SK-N-SH (cell line): ENCODE measurements around the gene FRMD4B. TPM values are rescaled to one million over a fixed set of nuclear protein-coding genes. Genes with fewer than 3 reads are reported as not detected.

Experiments
- CTCF ChIA-PET: fragments of 300-600, 350-600 bp; formaldehyde crosslinking; extraction: SDS; loops from one replicate; lab custom pipeline; 2021; lab: Yijun Ruan, JAX
- POLR2A ChIA-PET: fragments of 350-600 bp; sonication (Branson Sonifier 250); formaldehyde crosslinking; extraction: SDS; loops from one replicate; lab custom pipeline; 2020; ENCODE audit warnings: antibody characterized with exemption, inconsistent platforms; lab: Yijun Ruan, JAX
- DNase-seq: peaks from one replicate; pipeline ENCODE4 v3.0.0; 2012
- H2AFZ ChIP-seq: fragments of 200-600 bp; sonication (generic); 2 replicates; pipeline ENCODE4 v1.8.1; 2016; ENCODE audit warnings: antibody characterized with exemption, mild to moderate bottlenecking, low read depth
- H3F3A ChIP-seq: fragments of 200-600 bp; sonication (generic); replicated peaks from 2 replicates; pipeline ENCODE3; 2016; ENCODE audit warnings: antibody characterized with exemption, mild to moderate bottlenecking; ENCODE audit not compliant: insufficient read depth
- H3K27ac ChIP-seq, 2 experiments: fragments of 200-500 bp in 1 of 2; fragments of 200-600 bp in 1 of 2; sonication (Bioruptor generic) in 1 of 2; sonication (generic), shearing (Covaris generic) in 1 of 2; 2 replicates each; pipeline versions ENCODE4 v1.5.1 to v1.6.1; 2014 to 2016; ENCODE audit warnings: low read depth in 2 of 2, inconsistent platforms in 1 of 2, low read length in 1 of 2, mild to moderate bottlenecking in 1 of 2, mixed read lengths in 1 of 2
- H3K27me3 ChIP-seq: fragments of 200-600 bp; sonication (generic), shearing (Covaris generic); 2 replicates; pipeline ENCODE4 v1.6.1; 2016; ENCODE audit warnings: mixed run types; ENCODE audit not compliant: insufficient read depth
- H3K36me3 ChIP-seq, 2 experiments: fragments of 200-500 bp in 1 of 2; fragments of 200-600 bp in 1 of 2; sonication (Bioruptor generic) in 1 of 2; sonication (generic) in 1 of 2; replicated peaks in 1 of 2; 2 replicates each; pipeline versions ENCODE3 to v1.5.1; 2014 to 2016; ENCODE audit warnings: low read length in 1 of 2, mild to moderate bottlenecking in 1 of 2; ENCODE audit not compliant: insufficient read depth in 2 of 2, control insufficient read depth in 1 of 2
- H3K4me1 ChIP-seq, 2 experiments: fragments of 200-500 bp in 1 of 2; fragments of 200-600 bp in 1 of 2; sonication (Bioruptor generic) in 1 of 2; sonication (generic), shearing (Covaris generic) in 1 of 2; 2 replicates each; pipeline versions ENCODE4 v1.5.1 to v1.6.1; 2014 to 2016; ENCODE audit warnings: low read depth in 1 of 2, low read length in 1 of 2, mixed run types in 1 of 2; ENCODE audit not compliant: insufficient read depth in 2 of 2, control insufficient read depth in 1 of 2
- H3K4me2 ChIP-seq: fragments of 200-600 bp; sonication (generic), shearing (Covaris generic); 2 replicates; pipeline ENCODE4 v1.6.1; 2017; ENCODE audit warnings: mixed run types
- H3K4me3 ChIP-seq, 2 experiments: fragments of 200-500 bp in 1 of 2; fragments of 200-600 bp in 1 of 2; sonication (Bioruptor generic) in 1 of 2; sonication (generic), shearing (Covaris generic) in 1 of 2; 2 replicates each; pipeline versions ENCODE4 v1.5.1 to v1.8.1; 2014 to 2016; ENCODE audit warnings: low read depth in 2 of 2, inconsistent platforms in 1 of 2, low read length in 1 of 2, mild to moderate bottlenecking in 1 of 2, mixed read lengths in 1 of 2, moderate library complexity in 1 of 2
- H3K79me2 ChIP-seq: fragments of 200-600 bp; sonication (generic); 2 replicates; pipeline ENCODE4 v1.8.1; 2017; ENCODE audit warnings: mild to moderate bottlenecking; ENCODE audit not compliant: insufficient read depth
- H3K9ac ChIP-seq: fragments of 200-600 bp; sonication (generic); 2 replicates; pipeline ENCODE4 v1.6.1; 2017; ENCODE audit warnings: mixed run types
- H3K9me2 ChIP-seq: fragments of 200-600 bp; sonication (generic); 2 replicates; pipeline ENCODE4 v1.6.1; 2017; ENCODE audit warnings: mixed run types
- H3K9me3 ChIP-seq: fragments of 200-600 bp; sonication (generic); 2 replicates; pipeline ENCODE4 v1.6.1; 2017; ENCODE audit warnings: mixed run types, mild to moderate bottlenecking, moderate library complexity
- H4K20me1 ChIP-seq: fragments of 200-600 bp; sonication (generic); 2 replicates; pipeline ENCODE4 v1.6.1; 2017; ENCODE audit warnings: mild to moderate bottlenecking, mixed run types; ENCODE audit not compliant: insufficient read depth
- EZH2phosphoT487 ChIP-seq: fragments of 200-600 bp; sonication (generic); IDR thresholded peaks from 2 replicates; pipeline ENCODE4 v1.6.1; 2017; ENCODE audit warnings: low read depth, mixed run types, mild to moderate bottlenecking, antibody characterized with exemption, moderate library complexity, borderline replicate concordance
- JUND ChIP-seq: IDR thresholded peaks from 2 replicates; pipeline ENCODE4 v1.4.0; 2012
- MEF2A ChIP-seq: IDR thresholded peaks from 2 replicates; pipeline ENCODE4 v1.4.0; 2012; ENCODE audit warnings: low read depth, borderline replicate concordance
- MXI1 ChIP-seq: IDR thresholded peaks from 2 replicates; pipeline ENCODE4 v1.6.1; 2012; ENCODE audit warnings: mild to moderate bottlenecking, low read depth, low read length, improper control_type of control experiment
- NFIC ChIP-seq: IDR thresholded peaks from 2 replicates; pipeline ENCODE4 v1.4.0; 2012; ENCODE audit warnings: borderline replicate concordance
- SIN3A ChIP-seq: IDR thresholded peaks from 2 replicates; pipeline ENCODE4 v1.6.1; 2012; ENCODE audit warnings: low read depth, mild to moderate bottlenecking, low read length, moderate library complexity, borderline replicate concordance
- TAF1 ChIP-seq: IDR thresholded peaks from 2 replicates; pipeline ENCODE4 v1.6.1; 2012; ENCODE audit warnings: low read depth, mild to moderate bottlenecking, low read length, moderate library complexity, borderline replicate concordance
- TEAD4 ChIP-seq: IDR thresholded peaks from 2 replicates; pipeline ENCODE4 v1.4.0; 2012; ENCODE audit warnings: mild to moderate bottlenecking, borderline replicate concordance; ENCODE audit not compliant: insufficient read depth
- WGBS: methylation state at CpG from one replicate; pipeline ENCODE4 v1.1.6; 2017; ENCODE audit warnings: low lambda C conversion rate; 5-methylcytosine and 5-hydroxymethylcytosine counted together
- polyA plus RNA-seq, 3 experiments: library from polyadenylated mRNA; depleted of rRNA; stranded (reverse); fragments of >200 nt; gene quantifications; 2 replicates each; pipeline ENCODE4 v1.2.3, GENCODE V29; 2012
- TF ChIP-seq, protein P1 (sequence below): IDR thresholded peaks from 2 replicates; pipeline ENCODE4 v1.4.0; 2012; ENCODE audit warnings: low read depth
- TF ChIP-seq, protein P2 (sequence below): fragments of 150-350 bp; IDR thresholded peaks from 2 replicates; pipeline ENCODE4 v1.6.1; 2017; ENCODE audit warnings: antibody characterized with exemption, low read length, low read depth, borderline replicate concordance
- TF ChIP-seq, protein P3 (sequence below): fragments of 150-350 bp; IDR thresholded peaks from 2 replicates; pipeline ENCODE4 v1.6.1; 2016; ENCODE audit warnings: mild to moderate bottlenecking, low read depth, low read length
- TF ChIP-seq, protein P4 (sequence below): IDR thresholded peaks from 2 replicates; pipeline ENCODE4 v1.4.0; 2012; ENCODE audit warnings: low read depth, borderline replicate concordance

The FRMD4B gene
- polyA plus RNA-seq, 1 of the 3 experiments (the other 2 are of a cell fraction) = 0.53 TPM

DNA sequence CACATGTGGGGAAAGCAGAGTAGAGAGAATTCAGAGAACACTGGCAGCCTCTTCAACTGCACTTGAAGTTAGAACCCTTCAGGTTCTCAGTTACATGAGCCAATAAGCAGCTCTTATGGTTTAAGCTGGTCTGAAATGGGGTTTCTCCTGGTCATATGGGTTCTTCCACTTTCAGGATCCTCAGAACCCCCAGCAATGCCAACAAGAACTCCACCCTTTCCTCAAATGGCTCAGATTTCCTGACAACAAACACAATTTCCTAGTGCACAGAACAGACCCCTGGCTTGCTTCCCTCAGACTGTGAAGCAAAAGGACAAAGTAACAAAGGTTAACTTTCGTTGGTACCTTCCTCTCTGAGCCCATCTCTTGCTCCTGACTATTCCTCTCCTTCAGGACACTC, 23.9 kb upstream of the FRMD4B start:
- ChIA-PET CTCF (interaction anchor here (0.6 to 8.0 kb wide), 37 partner anchors 8 to 411 kb away, joined by 3 to 76 read pairs (median 5); partner anchors contain the start of genes FRMD4B and LMOD3), POLR2A (interaction anchor here (1.4 kb wide), 1 partner anchor 41 kb away, joined by 3 read pairs; no protein-coding TSS in a partner anchor)
- H3K9ac ChIP-seq = no peak overlapping the region
- H3K27ac ChIP-seq = peak overlapping the region in 1 of 2 experiments; percentile 8; a peak in 1 of 4 replicates
- no peak overlapping the region for H3K4me2 ChIP-seq
- no peaks in the 10 kb centered on the region for H4K20me1 ChIP-seq
- H3K36me3 ChIP-seq = no peaks in the 10 kb centered on the region
- H3K9me2 ChIP-seq = no peaks in the 10 kb centered on the region
- no peak overlapping the region for H3K4me3 ChIP-seq
- H3F3A ChIP-seq = peaks cover 17% of the 10 kb centered on the region
- H3K27me3 ChIP-seq = no peaks in the 10 kb centered on the region
- no peak for DNase-seq
- no peak overlapping the region; the same call in 1 of the 2 replicates for H2AFZ ChIP-seq
- 89% methylated on average over 1 of the region's 1 CpG for WGBS
- TF ChIP-seq, protein P1, sequence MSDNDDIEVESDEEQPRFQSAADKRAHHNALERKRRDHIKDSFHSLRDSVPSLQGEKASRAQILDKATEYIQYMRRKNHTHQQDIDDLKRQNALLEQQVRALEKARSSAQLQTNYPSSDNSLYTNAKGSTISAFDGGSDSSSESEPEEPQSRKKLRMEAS = no peak
- TF ChIP-seq MEF2A (no peak), EZH2phosphoT487 (no peak), JUND (no peak), TEAD4 (no peak), NFIC (no peak), MXI1 (no peak)
- TF ChIP-seq, protein P2, sequence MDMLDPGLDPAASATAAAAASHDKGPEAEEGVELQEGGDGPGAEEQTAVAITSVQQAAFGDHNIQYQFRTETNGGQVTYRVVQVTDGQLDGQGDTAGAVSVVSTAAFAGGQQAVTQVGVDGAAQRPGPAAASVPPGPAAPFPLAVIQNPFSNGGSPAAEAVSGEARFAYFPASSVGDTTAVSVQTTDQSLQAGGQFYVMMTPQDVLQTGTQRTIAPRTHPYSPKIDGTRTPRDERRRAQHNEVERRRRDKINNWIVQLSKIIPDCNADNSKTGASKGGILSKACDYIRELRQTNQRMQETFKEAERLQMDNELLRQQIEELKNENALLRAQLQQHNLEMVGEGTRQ = no peak
- TF ChIP-seq, protein P3, sequence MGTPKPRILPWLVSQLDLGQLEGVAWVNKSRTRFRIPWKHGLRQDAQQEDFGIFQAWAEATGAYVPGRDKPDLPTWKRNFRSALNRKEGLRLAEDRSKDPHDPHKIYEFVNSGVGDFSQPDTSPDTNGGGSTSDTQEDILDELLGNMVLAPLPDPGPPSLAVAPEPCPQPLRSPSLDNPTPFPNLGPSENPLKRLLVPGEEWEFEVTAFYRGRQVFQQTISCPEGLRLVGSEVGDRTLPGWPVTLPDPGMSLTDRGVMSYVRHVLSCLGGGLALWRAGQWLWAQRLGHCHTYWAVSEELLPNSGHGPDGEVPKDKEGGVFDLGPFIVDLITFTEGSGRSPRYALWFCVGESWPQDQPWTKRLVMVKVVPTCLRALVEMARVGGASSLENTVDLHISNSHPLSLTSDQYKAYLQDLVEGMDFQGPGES = no peak
- H3K79me2 ChIP-seq = no peaks in the 10 kb centered on the region
- no peaks in the 10 kb centered on the region for H3K9me3 ChIP-seq
- H3K4me1 ChIP-seq = peaks cover 2 to 8% of the 10 kb centered on the region in 2 experiments; a peak in 3 of 4 replicates

DNA sequence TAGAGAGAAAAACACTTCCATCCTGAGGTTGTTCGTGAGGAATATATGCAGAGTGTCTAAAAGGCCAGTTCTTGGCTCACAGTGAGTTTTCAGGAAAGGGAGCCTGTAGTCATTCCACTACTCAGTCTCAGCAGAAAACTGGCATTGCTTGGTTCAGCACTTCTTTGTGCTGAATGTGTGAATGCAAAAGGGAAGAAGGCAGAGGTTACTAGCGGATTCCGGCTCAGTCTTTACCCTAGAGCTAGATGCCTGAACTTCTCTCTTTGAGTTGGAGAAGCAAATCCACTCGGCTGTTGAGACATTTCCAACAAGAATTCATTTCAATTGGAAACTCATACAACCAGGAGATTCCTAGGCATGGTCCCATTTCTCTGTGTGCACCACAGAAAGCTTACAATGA, 23.1 kb upstream of the FRMD4B start:
- 86% methylated on average over 4 of the region's 4 CpGs for WGBS
- CTCF ChIA-PET = interaction anchor here (0.7 to 8.0 kb wide), 16 partner anchors 11 to 262 kb away, joined by 3 to 76 read pairs (median 6); partner anchors contain the start of gene FRMD4B
- no peak overlapping the region for H3K4me2 ChIP-seq
- no peak for DNase-seq
- peaks cover 2 to 8% of the 10 kb centered on the region in 2 experiments; a peak in 3 of 4 replicates for H3K4me1 ChIP-seq
- H3K36me3 ChIP-seq = no peaks in the 10 kb centered on the region
- H3K9ac ChIP-seq = no peak overlapping the region
- TF ChIP-seq TAF1 (no peak), SIN3A (no peak)
- TF ChIP-seq, protein P4, sequence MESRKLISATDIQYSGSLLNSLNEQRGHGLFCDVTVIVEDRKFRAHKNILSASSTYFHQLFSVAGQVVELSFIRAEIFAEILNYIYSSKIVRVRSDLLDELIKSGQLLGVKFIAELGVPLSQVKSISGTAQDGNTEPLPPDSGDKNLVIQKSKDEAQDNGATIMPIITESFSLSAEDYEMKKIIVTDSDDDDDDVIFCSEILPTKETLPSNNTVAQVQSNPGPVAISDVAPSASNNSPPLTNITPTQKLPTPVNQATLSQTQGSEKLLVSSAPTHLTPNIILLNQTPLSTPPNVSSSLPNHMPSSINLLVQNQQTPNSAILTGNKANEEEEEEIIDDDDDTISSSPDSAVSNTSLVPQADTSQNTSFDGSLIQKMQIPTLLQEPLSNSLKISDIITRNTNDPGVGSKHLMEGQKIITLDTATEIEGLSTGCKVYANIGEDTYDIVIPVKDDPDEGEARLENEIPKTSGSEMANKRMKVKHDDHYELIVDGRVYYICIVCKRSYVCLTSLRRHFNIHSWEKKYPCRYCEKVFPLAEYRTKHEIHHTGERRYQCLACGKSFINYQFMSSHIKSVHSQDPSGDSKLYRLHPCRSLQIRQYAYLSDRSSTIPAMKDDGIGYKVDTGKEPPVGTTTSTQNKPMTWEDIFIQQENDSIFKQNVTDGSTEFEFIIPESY = no peak
- peaks cover 17% of the 10 kb centered on the region for H3F3A ChIP-seq
- no peaks in the 10 kb centered on the region for H3K79me2 ChIP-seq
- H4K20me1 ChIP-seq = no peaks in the 10 kb centered on the region
- no peak overlapping the region for H2AFZ ChIP-seq
- no peaks in the 10 kb centered on the region for H3K9me2 ChIP-seq
- H3K9me3 ChIP-seq = no peaks in the 10 kb centered on the region
- H3K4me3 ChIP-seq = no peak overlapping the region
- POLR2A ChIA-PET = no interaction called here
- H3K27ac ChIP-seq = no peak overlapping the region
- H3K27me3 ChIP-seq = no peaks in the 10 kb centered on the region
